HAP-1 (cell line): ENCODE results near the gene CLIC6.

Experiments used
- DNase-seq, 2 experiments: peaks; one replicate each; pipeline ENCODE4 v3.0.0-alpha.2; 2016 to 2020; ENCODE audit warnings: low spot score in 2 of 2
- H3K27me3 ChIP-seq: fragments of 250-450 bp; sonication (Bioruptor Pico); 2 replicates; pipeline ENCODE4 v1.5.1; 2020; ENCODE audit warnings: low read depth, mild to moderate bottlenecking, moderate library complexity
- H3K36me3 ChIP-seq: fragments of 250-450 bp; sonication (Bioruptor Pico); replicated peaks from 2 replicates; pipeline ENCODE4 v1.5.1; 2020; ENCODE audit warnings: mild to moderate bottlenecking
- H3K4me1 ChIP-seq: fragments of 250-450 bp; sonication (Bioruptor Pico); 2 replicates; pipeline ENCODE4 v1.5.1; 2020; ENCODE audit warnings: mild to moderate bottlenecking
- H3K4me3 ChIP-seq: fragments of 250-450 bp; sonication (Bioruptor Pico); 2 replicates; pipeline ENCODE4 v1.5.1; 2020; ENCODE audit warnings: mild to moderate bottlenecking, moderate library complexity
- H3K9me3 ChIP-seq: fragments of 250-450 bp; sonication (Bioruptor Pico); 2 replicates; pipeline ENCODE4 v1.5.1; 2020; ENCODE audit warnings: mild to moderate bottlenecking, moderate library complexity
- in situ Hi-C: fragments of 300-500 bp; cut with MboI; formaldehyde crosslinking; loops from 3 replicates; pipeline ENCODE4 v1.14.3; 2020; ENCODE audit warnings: low sequenced_read_pairs, inconsistent platforms, mixed read lengths

Gene CLIC6

GRCh38 chr21:34668803-34669148 lies at the start of gene CLIC6:
TSS of gene CLIC6 (plus strand) at chr21:34668994. CDS start at chr21:34669389, 395 bp downstream.
- Histone ChIP-seq H3K9me3 (no peaks in the 10 kb centered on the region), H3K27me3 (peaks cover 8% of the 10 kb centered on the region), H3K4me1 (no peaks in the 10 kb centered on the region), H3K36me3 (no peaks in the 10 kb centered on the region), H3K4me3 (no peak within 1 kb of the TSS)
- no peak for DNase-seq
- in situ Hi-C loops, result no loop called here

- Histone ChIP-seq H3K4me1 (no peaks in the 10 kb centered on the region), H3K4me3 (no peak overlapping the region), H3K36me3 (no peaks in the 10 kb centered on the region), H3K27me3 (no peaks in the 10 kb centered on the region), H3K9me3 (no peaks in the 10 kb centered on the region)
- in situ Hi-C loops, result loop anchor here (25.0 kb wide), 2 partner anchors 267 to 708 kb away; partner anchors contain the start of gene ATP5PO
- DNase-seq, result no peak
These were observed 48.7 kb upstream of the CLIC6 start for GRCh38 chr21:34619841-34620665.

GRCh38 chr21:34621434-34622350 lies 47.1 kb upstream of the CLIC6 start:
- no peaks in the 10 kb centered on the region for H3K4me1 ChIP-seq
- H3K36me3 ChIP-seq, result no peaks in the 10 kb centered on the region
- no peaks in the 10 kb centered on the region for H3K9me3 ChIP-seq
- no peaks in the 10 kb centered on the region for H3K27me3 ChIP-seq
- DNase-seq, result no peak
- H3K4me3 ChIP-seq, result no peak overlapping the region
- in situ Hi-C loops, result loop anchor here (25.0 kb wide), 2 partner anchors 266 to 709 kb away; partner anchors contain the start of gene ATP5PO

- no peaks in the 10 kb centered on the region for H3K36me3 ChIP-seq
- no peak overlapping the region for H3K4me3 ChIP-seq
- H3K27me3 ChIP-seq, result no peaks in the 10 kb centered on the region
- H3K4me1 ChIP-seq, result no peaks in the 10 kb centered on the region
- in situ Hi-C loops, result loop anchor here (25.0 kb wide), 2 partner anchors 264 to 711 kb away; partner anchors contain the start of gene ATP5PO
- no peak for DNase-seq
- no peaks in the 10 kb centered on the region for H3K9me3 ChIP-seq
These were observed 45.3 kb upstream of the CLIC6 start for GRCh38 chr21:34623516-34623915.

GRCh38 chr21:34625030-34625593 lies 43.7 kb upstream of the CLIC6 start:
- Histone ChIP-seq H3K9me3 (no peaks in the 10 kb centered on the region), H3K36me3 (no peaks in the 10 kb centered on the region), H3K4me3 (no peak overlapping the region), H3K27me3 (no peaks in the 10 kb centered on the region), H3K4me1 (no peaks in the 10 kb centered on the region)
- DNase-seq, result no peak
- in situ Hi-C loops, result no loop called here

GRCh38 chr21:34626131-34626530 lies 42.7 kb upstream of the CLIC6 start:
- no peaks in the 10 kb centered on the region for H3K36me3 ChIP-seq
- in situ Hi-C loops, result no loop called here
- DNase-seq, result no peak
- H3K4me1 ChIP-seq, result no peaks in the 10 kb centered on the region
- H3K27me3 ChIP-seq, result no peaks in the 10 kb centered on the region
- H3K4me3 ChIP-seq, result no peak overlapping the region
- H3K9me3 ChIP-seq, result no peaks in the 10 kb centered on the region

- in situ Hi-C loops, result no loop called here
- no peaks in the 10 kb centered on the region for H3K4me1 ChIP-seq
- no peaks in the 10 kb centered on the region for H3K9me3 ChIP-seq
- DNase-seq, result peak; percentile 47 to 62
- H3K4me3 ChIP-seq, result no peak overlapping the region
- H3K36me3 ChIP-seq, result no peaks in the 10 kb centered on the region
- H3K27me3 ChIP-seq, result no peaks in the 10 kb centered on the region
These were observed 38.2 kb upstream of the CLIC6 start for GRCh38 chr21:34630536-34631143.

- Histone ChIP-seq H3K4me1 (no peaks in the 10 kb centered on the region), H3K4me3 (no peak overlapping the region), H3K9me3 (no peaks in the 10 kb centered on the region), H3K27me3 (no peaks in the 10 kb centered on the region), H3K36me3 (no peaks in the 10 kb centered on the region)
- no peak for DNase-seq
- in situ Hi-C loops, result no loop called here
These were observed 36.3 kb upstream of the CLIC6 start for GRCh38 chr21:34632498-34632897.

GRCh38 chr21:34635307-34635706 lies 33.5 kb upstream of the CLIC6 start:
- in situ Hi-C loops, result no loop called here
- no peaks in the 10 kb centered on the region for H3K9me3 ChIP-seq
- H3K4me1 ChIP-seq, result no peaks in the 10 kb centered on the region
- H3K4me3 ChIP-seq, result no peak overlapping the region
- peak in 1 of 2 experiments; percentile 67 for DNase-seq
- H3K27me3 ChIP-seq, result no peaks in the 10 kb centered on the region
- no peaks in the 10 kb centered on the region for H3K36me3 ChIP-seq

- no peak for DNase-seq
- no peaks in the 10 kb centered on the region for H3K4me1 ChIP-seq
- H3K27me3 ChIP-seq, result no peaks in the 10 kb centered on the region
- H3K36me3 ChIP-seq, result no peaks in the 10 kb centered on the region
- in situ Hi-C loops, result no loop called here
- no peak overlapping the region for H3K4me3 ChIP-seq
- H3K9me3 ChIP-seq, result no peaks in the 10 kb centered on the region
These were observed 31.8 kb upstream of the CLIC6 start for GRCh38 chr21:34636961-34637360.

GRCh38 chr21:34639250-34639649 lies 29.5 kb upstream of the CLIC6 start:
- in situ Hi-C loops, result no loop called here
- H3K4me1 ChIP-seq, result no peaks in the 10 kb centered on the region
- no peak overlapping the region for H3K4me3 ChIP-seq
- H3K36me3 ChIP-seq, result no peaks in the 10 kb centered on the region
- DNase-seq, result no peak
- no peaks in the 10 kb centered on the region for H3K27me3 ChIP-seq
- H3K9me3 ChIP-seq, result no peaks in the 10 kb centered on the region

- Histone ChIP-seq H3K9me3 (no peaks in the 10 kb centered on the region), H3K36me3 (no peaks in the 10 kb centered on the region), H3K27me3 (no peaks in the 10 kb centered on the region), H3K4me1 (no peaks in the 10 kb centered on the region), H3K4me3 (no peak overlapping the region)
- DNase-seq, result no peak
- in situ Hi-C loops, result no loop called here
These were observed 28.7 kb upstream of the CLIC6 start for GRCh38 chr21:34639882-34640788.

GRCh38 chr21:34640858-34641257 lies 27.9 kb upstream of the CLIC6 start:
- Histone ChIP-seq H3K9me3 (no peaks in the 10 kb centered on the region), H3K36me3 (no peaks in the 10 kb centered on the region), H3K27me3 (no peaks in the 10 kb centered on the region), H3K4me1 (no peaks in the 10 kb centered on the region), H3K4me3 (no peak overlapping the region)
- in situ Hi-C loops, result no loop called here
- DNase-seq, result no peak
